Ascending aorta (tissue), 2 donors: ENCODE measurements around the gene SLC19A1. TPM values are rescaled to one million over a fixed set of nuclear protein-coding genes. Genes with fewer than 3 reads are reported as not detected.

ENCODE experiments used
- DNase-seq, 2 donors: peaks; one replicate each; pipeline ENCODE4 v3.0.0-alpha.2; 2019; ENCODE audit warnings: low spot score in 2 of 2
- H3K27ac ChIP-seq, 2 donors: fragments of 200-600 bp; sonication (generic); one replicate each; pipeline ENCODE4 v1.5.1; 2016 to 2017; ENCODE audit warnings: mild to moderate bottlenecking in 1 of 2
- H3K27me3 ChIP-seq: fragments of 200-600 bp; sonication (generic); one replicate; pipeline ENCODE4 v1.5.1; 2017
- H3K36me3 ChIP-seq, 2 donors: fragments of 200-600 bp; sonication (generic); one replicate each; pipeline ENCODE4 v1.5.1; 2016
- H3K4me1 ChIP-seq, 2 donors: fragments of 200-600 bp; sonication (generic); one replicate each; pipeline ENCODE4 v1.5.1; 2016 to 2017; ENCODE audit warnings: mild to moderate bottlenecking in 1 of 2
- H3K4me3 ChIP-seq, 2 donors: fragments of 200-600 bp; sonication (generic); one replicate each; pipeline ENCODE4 v1.5.1; 2016 to 2017; ENCODE audit warnings: mild to moderate bottlenecking in 1 of 2
- H3K9me3 ChIP-seq, 2 donors: fragments of 200-600 bp; sonication (generic); one replicate each; pipeline ENCODE4 v1.5.1; 2016
- intact Hi-C: fragments of 100-400 bp; cut with DNase I; formaldehyde crosslinking; loops from one replicate; pipeline ENCODE4 v1.15.1; 2023
- total RNA-seq: library from RNA; depleted of rRNA; stranded (reverse); fragments of >200 nt; gene quantifications from one replicate; pipeline ENCODE4 v1.1.0, GENCODE V29; 2016
- TF ChIP-seq, protein P1 (sequence below), 3 experiments: fragments of 200-600 bp in 2 of 3; fragments of 450-650 bp in 1 of 3; sonication (generic) in 2 of 3; IDR thresholded peaks; one replicate each; pipeline ENCODE4 v1.5.1; 2016 to 2019; ENCODE audit warnings: antibody characterized with exemption in 3 of 3, mild to moderate bottlenecking in 1 of 3, moderate library complexity in 1 of 3

Gene SLC19A1
- total RNA-seq, 1 donor from 2014 or later, result 8.4 TPM

DNA sequence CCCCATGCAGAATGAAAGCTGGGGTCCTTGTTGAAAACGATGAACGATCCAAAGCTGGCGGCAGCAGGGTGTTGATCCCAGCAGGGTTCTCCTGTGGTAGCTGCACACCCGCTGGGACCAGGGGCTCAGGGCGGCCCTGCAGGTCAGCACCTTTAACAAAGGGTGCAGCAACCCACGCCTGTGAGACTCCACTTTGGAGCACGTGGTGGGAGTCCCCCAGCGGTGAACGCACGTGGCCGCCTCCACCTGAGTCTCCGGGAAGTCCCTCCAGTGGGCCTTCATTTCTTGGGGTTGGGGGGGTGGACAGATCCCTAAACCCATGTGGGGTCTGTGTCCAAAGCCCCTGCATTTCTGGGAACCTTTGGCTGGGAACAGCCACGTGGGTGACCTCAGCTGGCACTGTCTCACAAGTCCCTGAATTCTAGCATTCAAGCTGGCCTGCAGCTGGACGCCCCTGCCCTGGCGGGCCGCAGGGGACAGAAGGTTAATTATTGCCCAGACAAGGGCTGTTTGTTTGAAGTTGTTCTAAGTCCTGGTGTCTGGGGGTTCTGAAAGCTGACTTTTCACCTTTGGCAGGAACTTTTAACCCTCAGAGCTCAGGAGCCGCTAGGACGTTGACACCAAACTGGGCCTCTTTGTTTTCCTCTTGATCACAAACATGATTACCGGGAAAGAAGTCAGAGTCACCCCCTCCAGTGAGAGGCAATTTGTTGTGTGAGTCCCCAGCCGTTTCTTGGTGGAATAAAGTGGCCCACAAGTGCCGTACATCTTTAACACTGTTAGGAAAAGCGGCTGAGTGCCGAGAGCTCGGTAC is 72.8 kb downstream of the SLC19A1 start:
- no peak for DNase-seq
- H3K4me3 ChIP-seq, result no peak overlapping the region
- H3K27ac ChIP-seq, result peak overlapping the region; percentile 36 to 90
- TF ChIP-seq, protein P1, sequence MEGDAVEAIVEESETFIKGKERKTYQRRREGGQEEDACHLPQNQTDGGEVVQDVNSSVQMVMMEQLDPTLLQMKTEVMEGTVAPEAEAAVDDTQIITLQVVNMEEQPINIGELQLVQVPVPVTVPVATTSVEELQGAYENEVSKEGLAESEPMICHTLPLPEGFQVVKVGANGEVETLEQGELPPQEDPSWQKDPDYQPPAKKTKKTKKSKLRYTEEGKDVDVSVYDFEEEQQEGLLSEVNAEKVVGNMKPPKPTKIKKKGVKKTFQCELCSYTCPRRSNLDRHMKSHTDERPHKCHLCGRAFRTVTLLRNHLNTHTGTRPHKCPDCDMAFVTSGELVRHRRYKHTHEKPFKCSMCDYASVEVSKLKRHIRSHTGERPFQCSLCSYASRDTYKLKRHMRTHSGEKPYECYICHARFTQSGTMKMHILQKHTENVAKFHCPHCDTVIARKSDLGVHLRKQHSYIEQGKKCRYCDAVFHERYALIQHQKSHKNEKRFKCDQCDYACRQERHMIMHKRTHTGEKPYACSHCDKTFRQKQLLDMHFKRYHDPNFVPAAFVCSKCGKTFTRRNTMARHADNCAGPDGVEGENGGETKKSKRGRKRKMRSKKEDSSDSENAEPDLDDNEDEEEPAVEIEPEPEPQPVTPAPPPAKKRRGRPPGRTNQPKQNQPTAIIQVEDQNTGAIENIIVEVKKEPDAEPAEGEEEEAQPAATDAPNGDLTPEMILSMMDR (IDR thresholded peaks at IDR 0.05), result no peak
- no peaks in the 10 kb centered on the region for H3K27me3 ChIP-seq
- H3K36me3 ChIP-seq, result peaks cover 13 to 21% of the 10 kb centered on the region in 2 donors
- intact Hi-C loops, result no loop called here
- no peaks in the 10 kb centered on the region for H3K9me3 ChIP-seq
- H3K4me1 ChIP-seq, result peaks cover 12 to 24% of the 10 kb centered on the region in 2 donors

GRCh38 chr21:45468971-45469272 is 73.3 kb downstream of the SLC19A1 start:
- Histone ChIP-seq H3K36me3 (peaks cover 12 to 16% of the 10 kb centered on the region in 2 donors), H3K27ac (peak overlapping the region; percentile 36 to 90), H3K4me3 (no peak overlapping the region), H3K4me1 (peaks cover 12 to 24% of the 10 kb centered on the region in 2 donors), H3K9me3 (no peaks in the 10 kb centered on the region), H3K27me3 (no peaks in the 10 kb centered on the region)
- TF ChIP-seq, protein P1 (IDR thresholded peaks at IDR 0.05), result no peak
- intact Hi-C loops, result no loop called here
- DNase-seq, result no peak

DNA sequence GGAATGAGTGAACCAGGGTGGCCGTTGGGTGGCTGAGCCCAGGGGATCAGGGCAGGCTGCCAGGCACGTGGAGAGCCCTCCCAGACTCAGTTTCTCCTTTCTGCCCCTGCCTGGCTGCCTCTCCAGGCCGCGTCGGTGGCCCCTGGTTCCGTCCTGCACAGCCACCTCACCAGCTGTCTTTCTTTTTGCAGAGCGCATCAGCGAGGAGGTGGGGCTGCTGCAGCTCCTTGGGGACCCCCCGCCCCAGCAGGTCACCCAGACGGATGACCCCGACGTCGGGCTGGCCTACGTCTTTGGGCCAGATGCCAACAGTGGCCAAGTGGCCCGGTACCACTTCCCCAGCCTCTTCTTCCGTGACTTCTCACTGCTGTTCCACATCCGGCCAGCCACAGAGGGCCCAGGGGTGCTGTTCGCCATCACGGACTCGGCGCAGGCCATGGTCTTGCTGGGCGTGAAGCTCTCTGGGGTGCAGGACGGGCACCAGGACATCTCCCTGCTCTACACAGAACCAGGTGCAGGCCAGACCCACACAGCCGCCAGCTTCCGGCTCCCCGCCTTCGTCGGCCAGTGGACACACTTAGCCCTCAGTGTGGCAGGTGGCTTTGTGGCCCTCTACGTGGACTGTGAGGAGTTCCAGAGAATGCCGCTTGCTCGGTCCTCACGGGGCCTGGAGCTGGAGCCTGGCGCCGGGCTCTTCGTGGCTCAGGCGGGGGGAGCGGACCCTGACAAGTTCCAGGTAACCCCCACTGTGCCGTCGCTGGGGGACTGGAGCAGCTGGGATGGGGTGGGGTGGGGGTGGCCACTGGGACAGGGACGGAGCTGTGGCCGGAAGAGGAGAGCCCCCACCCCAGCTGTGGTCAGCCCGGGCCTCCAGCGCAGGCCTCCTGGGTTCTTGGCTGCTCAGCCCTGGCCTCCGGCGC is 73.9 kb downstream of the SLC19A1 start:
- Histone ChIP-seq H3K27ac (peak overlapping the region; percentile 36 to 90), H3K36me3 (peaks cover 12 to 16% of the 10 kb centered on the region in 2 donors), H3K27me3 (no peaks in the 10 kb centered on the region), H3K4me1 (peaks cover 12 to 24% of the 10 kb centered on the region in 2 donors), H3K4me3 (no peak overlapping the region), H3K9me3 (no peaks in the 10 kb centered on the region)
- intact Hi-C loops, result no loop called here
- no peak for DNase-seq
- TF ChIP-seq, protein P1 (IDR thresholded peaks at IDR 0.05), result no peak

DNA sequence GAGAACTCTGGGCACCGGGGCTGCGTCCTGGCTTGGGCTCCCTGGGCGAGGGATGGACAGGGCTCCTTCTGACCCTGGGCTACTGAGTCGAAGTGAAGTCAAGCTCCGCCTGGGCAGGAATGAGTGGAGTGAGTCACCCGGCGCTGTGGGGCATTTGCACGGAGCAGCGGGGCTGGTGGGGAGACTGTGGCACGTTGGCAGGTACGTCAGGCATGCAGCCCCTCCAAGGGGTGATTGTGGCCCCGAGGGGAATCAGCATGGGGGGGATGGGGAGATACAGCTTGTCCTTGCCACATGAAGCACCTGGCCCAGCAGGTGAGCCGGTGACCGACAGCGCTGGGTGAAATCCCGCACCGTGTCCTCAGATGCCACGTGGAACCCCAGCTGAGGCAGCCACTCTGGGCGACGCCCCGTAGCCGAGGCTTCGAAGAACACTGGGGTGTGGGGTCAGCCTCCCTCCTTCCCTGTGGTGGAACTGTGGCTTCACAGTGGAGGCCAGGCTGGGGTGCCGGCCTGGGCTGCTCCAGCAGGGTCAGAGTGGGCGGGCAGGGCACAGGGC is 74.9 kb downstream of the SLC19A1 start:
- H3K9me3 ChIP-seq, result peaks cover 0 to under 1% of the 10 kb centered on the region in 2 donors
- H3K36me3 ChIP-seq, result peaks cover 12% of the 10 kb centered on the region in 2 donors
- no peak overlapping the region for H3K4me3 ChIP-seq
- TF ChIP-seq, protein P1 (IDR thresholded peaks at IDR 0.05), result no peak
- H3K27me3 ChIP-seq, result no peaks in the 10 kb centered on the region
- intact Hi-C loops, result no loop called here
- DNase-seq, result no peak
- peak overlapping the region; percentile 4 to 29 for H3K27ac ChIP-seq
- peaks cover 12 to 24% of the 10 kb centered on the region in 2 donors for H3K4me1 ChIP-seq

DNA sequence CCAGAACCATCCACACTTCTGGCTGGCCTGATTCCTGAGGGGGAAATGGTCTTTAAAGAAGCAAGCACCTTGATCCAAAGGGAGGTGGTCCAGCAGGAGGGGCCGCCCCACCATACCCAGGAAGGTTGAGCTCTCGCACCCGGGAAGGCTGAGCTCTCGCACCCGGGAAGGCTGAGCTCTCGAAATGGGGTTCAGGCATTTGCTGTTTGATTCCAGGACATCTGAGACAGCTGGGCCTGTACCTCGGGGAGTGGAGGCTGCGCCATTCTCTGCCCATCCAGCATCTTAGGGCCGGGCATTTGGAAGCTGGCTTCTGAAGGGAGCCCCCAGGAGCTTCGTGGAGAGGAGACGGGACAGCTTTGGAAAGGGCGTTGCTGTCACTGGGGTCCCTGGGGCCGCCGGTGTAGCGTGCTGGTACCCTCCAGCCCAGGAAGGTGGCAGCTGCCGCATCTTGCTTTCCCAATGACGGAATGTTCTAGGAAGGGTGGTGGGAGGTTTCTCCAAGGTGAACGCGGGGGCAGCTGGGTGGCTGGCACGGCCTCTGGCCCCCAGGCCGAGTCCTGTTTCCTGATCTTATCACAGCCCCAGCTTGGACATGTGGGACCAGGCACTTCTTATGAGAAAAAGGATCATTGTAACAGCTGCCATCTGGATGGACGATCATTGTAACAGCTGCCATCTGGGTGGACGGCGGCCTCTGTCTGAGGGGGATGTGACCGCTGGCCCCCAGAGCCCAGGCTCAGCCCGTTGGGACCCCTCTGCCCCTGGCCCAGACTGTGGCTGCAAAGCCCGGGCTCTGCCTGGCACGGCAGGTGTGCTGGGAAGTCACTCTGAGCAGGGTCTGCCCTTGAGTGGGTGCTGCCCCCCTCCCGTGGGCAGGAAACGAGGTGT is 75.7 kb downstream of the SLC19A1 start:
- H3K4me3 ChIP-seq, result no peak overlapping the region
- intact Hi-C loops, result no loop called here
- no peaks in the 10 kb centered on the region for H3K27me3 ChIP-seq
- H3K27ac ChIP-seq, result peak overlapping the region in 1 of 2 donors; percentile 4
- TF ChIP-seq, protein P1 (IDR thresholded peaks at IDR 0.05), result no peak
- no peak for DNase-seq
- peaks cover 0 to 8% of the 10 kb centered on the region in 2 donors for H3K9me3 ChIP-seq
- H3K4me1 ChIP-seq, result peaks cover 8 to 17% of the 10 kb centered on the region in 2 donors
- peaks cover 12% of the 10 kb centered on the region in 2 donors for H3K36me3 ChIP-seq
